HEK293 (cell line): ENCODE measurements around the gene HTR2C.

Experiments used
- REST ChIP-seq: fragments of 450-650 bp; formaldehyde crosslinking; IDR thresholded peaks from 2 replicates; pipeline ENCODE4 v1.5.1; 2016; ENCODE audit warnings: missing biosample characterization, missing genetic modification characterization
- ZSCAN30 ChIP-seq: fragments of 450-650 bp; IDR thresholded peaks from 2 replicates; pipeline ENCODE4 v1.5.1; 2018; ENCODE audit warnings: missing biosample characterization, mild to moderate bottlenecking, missing genetic modification characterization, moderate library complexity

- TF ChIP-seq ZSCAN30 (tag by site-specific recombination) (no peak), REST (tag by site-specific recombination) (no peak)
These were observed 3.5 kb upstream of the HTR2C start for GRCh38 chrX:114580336-114580735.
